Parathyroid adenoma (tissue), 2 donors: ENCODE results near the gene HMOX2.

Experiments
- H2AFZ ChIP-seq: fragments of 300-600 bp; sonication (generic); one replicate; pipeline ENCODE4 v1.7.0; 2017; ENCODE audit warnings: antibody characterized with exemption, mild to moderate bottlenecking
- H3K27ac ChIP-seq: fragments of 300-600 bp; sonication (generic); one replicate; pipeline ENCODE4 v1.7.0; 2017
- H3K27me3 ChIP-seq: fragments of 300-600 bp; sonication (generic); one replicate; pipeline ENCODE4 v1.7.0; 2017; ENCODE audit warnings: low read length; ENCODE audit not compliant: control insufficient read depth, insufficient read depth
- H3K36me3 ChIP-seq: fragments of 300-600 bp; sonication (generic); one replicate; pipeline ENCODE4 v1.7.0; 2017; ENCODE audit warnings: low read length; ENCODE audit not compliant: control insufficient read depth, insufficient read depth
- H3K4me1 ChIP-seq: fragments of 300-600 bp; sonication (generic); one replicate; pipeline ENCODE4 v1.7.0; 2017; ENCODE audit warnings: control low read depth
- H3K4me2 ChIP-seq: fragments of 300-600 bp; sonication (generic); one replicate; pipeline ENCODE4 v1.7.0; 2017; ENCODE audit warnings: low read length
- H3K4me3 ChIP-seq: fragments of 300-600 bp; sonication (generic); one replicate; pipeline ENCODE4 v1.7.0; 2017; ENCODE audit warnings: low read depth, low read length
- H3K79me2 ChIP-seq: fragments of 300-600 bp; sonication (generic); one replicate; pipeline ENCODE4 v1.7.0; 2017; ENCODE audit warnings: control low read depth
- H3K9ac ChIP-seq: fragments of 300-600 bp; sonication (generic); one replicate; pipeline ENCODE4 v1.7.0; 2017; ENCODE audit warnings: mild to moderate bottlenecking
- H3K9me3 ChIP-seq: fragments of 300-600 bp; sonication (generic); one replicate; pipeline ENCODE4 v1.7.0; 2017; ENCODE audit warnings: low read length; ENCODE audit not compliant: control insufficient read depth
- TF ChIP-seq, protein P1 (sequence below): fragments of 300-600 bp; sonication (generic); IDR thresholded peaks from one replicate; pipeline ENCODE4 v1.7.0; 2017; ENCODE audit warnings: antibody characterized with exemption, mild to moderate bottlenecking
- donor health status: primary hyperparathyroidism.

HMOX2 gene

DNA sequence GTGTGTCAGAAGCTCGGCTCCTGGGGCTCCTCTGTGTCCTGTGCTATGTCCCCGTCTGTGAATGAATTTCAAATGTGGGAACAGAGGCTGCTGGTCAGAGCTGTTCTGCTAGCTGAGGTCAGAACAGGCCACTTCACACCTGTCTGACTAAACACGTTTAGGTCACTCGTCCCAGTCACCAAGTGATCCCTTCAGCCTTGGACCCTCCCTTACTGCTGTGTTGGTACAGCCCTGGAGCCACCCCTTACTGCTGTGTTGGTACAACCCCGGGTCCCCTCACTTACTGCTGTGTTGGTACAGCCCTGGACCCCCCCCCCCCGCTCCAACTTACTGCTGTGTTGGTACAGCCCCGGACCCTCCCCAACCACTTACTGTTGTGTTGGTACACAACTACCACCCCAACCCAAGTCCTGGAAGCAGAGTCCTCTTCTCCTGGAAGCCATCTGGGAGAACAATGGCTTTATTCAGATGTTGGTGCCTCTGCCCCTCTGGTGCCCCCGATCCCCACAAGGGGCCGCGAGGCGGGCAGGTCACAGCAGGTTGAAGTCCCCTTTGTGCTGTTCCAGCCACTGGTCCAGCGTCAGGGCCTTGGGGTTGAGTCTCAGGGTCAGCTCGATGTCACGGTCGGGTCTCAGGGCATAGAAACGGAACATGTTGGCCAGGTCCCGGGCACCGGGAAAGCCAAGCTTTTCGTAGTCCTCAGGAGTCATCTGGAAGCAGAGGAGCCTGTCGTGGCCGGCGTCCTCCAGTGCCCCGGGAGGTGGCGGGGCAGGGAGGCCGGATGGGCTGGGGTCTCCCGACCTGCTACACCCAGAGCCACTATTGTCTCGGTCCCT is 14.7 kb upstream of the HMOX2 start:
- H3K4me1 ChIP-seq: no peaks in the 10 kb centered on the region
- no peaks in the 10 kb centered on the region for H3K9me3 ChIP-seq
- H3K9ac ChIP-seq: no peak overlapping the region
- no peaks in the 10 kb centered on the region for H3K27me3 ChIP-seq
- H3K36me3 ChIP-seq: no peaks in the 10 kb centered on the region
- no peaks in the 10 kb centered on the region for H3K79me2 ChIP-seq
- TF ChIP-seq, protein P1, sequence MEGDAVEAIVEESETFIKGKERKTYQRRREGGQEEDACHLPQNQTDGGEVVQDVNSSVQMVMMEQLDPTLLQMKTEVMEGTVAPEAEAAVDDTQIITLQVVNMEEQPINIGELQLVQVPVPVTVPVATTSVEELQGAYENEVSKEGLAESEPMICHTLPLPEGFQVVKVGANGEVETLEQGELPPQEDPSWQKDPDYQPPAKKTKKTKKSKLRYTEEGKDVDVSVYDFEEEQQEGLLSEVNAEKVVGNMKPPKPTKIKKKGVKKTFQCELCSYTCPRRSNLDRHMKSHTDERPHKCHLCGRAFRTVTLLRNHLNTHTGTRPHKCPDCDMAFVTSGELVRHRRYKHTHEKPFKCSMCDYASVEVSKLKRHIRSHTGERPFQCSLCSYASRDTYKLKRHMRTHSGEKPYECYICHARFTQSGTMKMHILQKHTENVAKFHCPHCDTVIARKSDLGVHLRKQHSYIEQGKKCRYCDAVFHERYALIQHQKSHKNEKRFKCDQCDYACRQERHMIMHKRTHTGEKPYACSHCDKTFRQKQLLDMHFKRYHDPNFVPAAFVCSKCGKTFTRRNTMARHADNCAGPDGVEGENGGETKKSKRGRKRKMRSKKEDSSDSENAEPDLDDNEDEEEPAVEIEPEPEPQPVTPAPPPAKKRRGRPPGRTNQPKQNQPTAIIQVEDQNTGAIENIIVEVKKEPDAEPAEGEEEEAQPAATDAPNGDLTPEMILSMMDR: no peak
- H3K4me3 ChIP-seq: no peak overlapping the region
- H3K27ac ChIP-seq: no peak overlapping the region
- H2AFZ ChIP-seq: no peak overlapping the region
- H3K4me2 ChIP-seq: no peak overlapping the region

DNA sequence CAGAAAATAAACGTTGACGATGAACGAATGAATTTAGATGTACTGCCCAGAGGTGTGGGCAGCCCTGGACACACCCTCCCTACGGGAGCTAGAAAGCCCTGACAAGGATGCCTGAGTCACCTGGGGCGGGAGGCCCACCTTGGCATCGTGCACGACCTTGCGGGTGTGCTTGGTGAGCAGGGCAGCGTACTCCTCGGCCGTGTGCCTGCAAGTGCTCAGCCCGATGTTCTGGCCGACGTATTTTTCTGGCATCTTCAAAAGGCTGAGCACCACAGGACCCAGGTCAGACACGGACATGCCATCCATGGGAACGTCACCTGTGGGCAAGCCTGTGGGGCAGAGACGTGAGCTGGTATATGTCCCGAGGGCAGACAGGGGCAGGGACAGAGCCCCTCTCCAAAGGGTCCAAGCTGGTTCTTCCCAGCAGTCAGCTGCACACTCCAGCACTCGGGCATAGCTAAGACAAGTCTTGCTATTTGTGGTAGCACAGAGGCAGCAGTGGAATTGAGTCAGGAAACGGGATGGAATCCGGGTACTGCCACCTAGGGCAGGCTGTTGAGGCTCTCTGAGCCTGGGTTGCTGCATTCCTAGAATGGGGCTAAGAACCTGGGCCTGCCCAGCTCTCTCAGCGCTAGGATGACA is 12.6 kb upstream of the HMOX2 start:
- Histone ChIP-seq H3K27ac (no peak overlapping the region), H3K9ac (no peak overlapping the region), H3K27me3 (no peaks in the 10 kb centered on the region), H3K4me3 (no peak overlapping the region), H3K9me3 (no peaks in the 10 kb centered on the region), H3K79me2 (no peaks in the 10 kb centered on the region), H3K4me2 (no peak overlapping the region), H3K4me1 (no peaks in the 10 kb centered on the region), H2AFZ (no peak overlapping the region), H3K36me3 (no peaks in the 10 kb centered on the region)
- TF ChIP-seq, protein P1: no peak

DNA sequence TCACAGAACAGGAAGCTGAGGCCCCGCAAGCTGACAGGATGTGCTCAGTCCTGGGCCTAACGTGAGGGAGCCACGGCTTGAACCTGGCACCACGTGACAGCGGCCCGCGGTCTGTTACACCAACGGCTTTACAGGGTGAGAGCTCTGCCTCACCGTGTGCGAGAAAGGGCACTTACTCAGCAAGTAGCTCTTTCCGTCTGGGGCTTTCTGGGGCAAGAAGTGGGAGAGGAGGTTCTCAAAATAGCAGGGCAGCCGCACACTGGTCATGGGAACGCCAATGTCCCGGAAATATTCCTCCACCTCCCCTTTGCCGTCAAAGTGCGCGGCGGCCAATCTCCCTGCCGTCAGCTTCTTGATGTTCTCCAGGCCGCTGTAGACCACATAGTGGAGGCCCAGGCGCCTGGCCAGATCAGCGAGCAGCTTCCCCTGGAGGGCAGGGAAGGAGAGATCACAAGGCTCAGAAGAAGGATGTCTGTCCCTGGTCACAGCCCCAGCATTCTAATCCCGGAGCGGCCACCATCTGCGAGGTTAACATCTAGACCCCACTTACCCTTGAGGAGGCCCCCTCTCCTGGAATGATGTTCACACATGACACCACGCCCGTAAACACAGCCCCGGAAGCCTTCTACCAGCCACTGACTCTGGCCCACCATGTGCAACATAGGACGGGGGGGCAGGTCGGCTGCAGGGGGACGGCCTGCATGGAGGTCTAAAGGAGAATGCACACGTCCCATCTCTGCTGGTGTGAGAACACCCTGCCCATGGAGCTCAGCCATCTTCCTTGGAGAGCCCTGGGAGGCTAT is 10.0 kb upstream of the HMOX2 start:
- Histone ChIP-seq H3K9ac (no peak overlapping the region), H3K4me1 (no peaks in the 10 kb centered on the region), H3K79me2 (no peaks in the 10 kb centered on the region), H3K4me3 (no peak overlapping the region), H3K36me3 (no peaks in the 10 kb centered on the region), H3K27ac (no peak overlapping the region), H3K4me2 (no peak overlapping the region), H2AFZ (no peak overlapping the region), H3K9me3 (no peaks in the 10 kb centered on the region), H3K27me3 (no peaks in the 10 kb centered on the region)
- TF ChIP-seq, protein P1: no peak

DNA sequence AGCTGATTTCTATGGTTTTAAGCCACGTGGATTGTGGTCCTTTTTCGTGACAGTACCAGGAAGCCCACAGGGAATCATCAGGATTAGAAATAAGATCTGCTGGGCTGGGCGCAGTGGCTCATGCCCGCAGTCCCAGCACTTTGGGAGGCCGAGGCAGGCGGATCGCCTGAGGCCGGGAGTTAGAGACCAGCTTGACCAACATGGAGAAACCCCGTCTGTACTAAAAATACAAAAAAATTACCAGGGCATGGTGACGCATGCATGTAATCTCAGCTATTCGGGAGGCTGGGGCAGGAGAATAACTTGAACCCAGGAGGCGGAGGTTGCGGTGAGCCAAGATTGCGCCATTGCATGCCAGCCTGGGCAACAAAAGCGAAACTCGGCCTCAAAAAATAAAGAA is 8.3 kb upstream of the HMOX2 start:
- Histone ChIP-seq H3K4me1 (no peaks in the 10 kb centered on the region), H3K9me3 (no peaks in the 10 kb centered on the region), H3K4me3 (no peak overlapping the region), H3K36me3 (no peaks in the 10 kb centered on the region), H3K79me2 (no peaks in the 10 kb centered on the region), H3K27ac (no peak overlapping the region), H2AFZ (no peak overlapping the region), H3K4me2 (no peak overlapping the region), H3K27me3 (no peaks in the 10 kb centered on the region), H3K9ac (no peak overlapping the region)
- TF ChIP-seq, protein P1: no peak
